Activated CD4-positive, alpha-beta memory T cell treated with anti-CD3 and anti-CD28 coated beads for 36 hours (primary cell): ENCODE data around the gene MYOD1. TPM values are rescaled to one million over a fixed set of nuclear protein-coding genes. Genes with fewer than 3 reads are reported as not detected.

Experiments used
- CTCF ChIA-PET: fragments of 350-600 bp; sonication (Branson Sonifier 250); formaldehyde crosslinking; loops from one replicate; lab custom pipeline; 2021; ENCODE audit warnings: antibody characterized with exemption, inconsistent platforms; lab: Charles Lee
- POLR2A ChIA-PET: fragments of 350-600 bp; sonication (Branson Sonifier 250); formaldehyde crosslinking; loops from one replicate; lab custom pipeline; 2021; ENCODE audit warnings: antibody characterized with exemption; lab: Charles Lee
- DNase-seq: peaks from one replicate; pipeline ENCODE4 v3.0.0-alpha.2; 2020
- H3K27ac Mint-ChIP-seq: one replicate; pipeline ENCODE4 v1.8.0; 2021; ENCODE audit warnings: mixed read lengths
- H3K27me3 Mint-ChIP-seq: one replicate; pipeline ENCODE4 v1.8.0; 2021; ENCODE audit warnings: mixed read lengths
- H3K36me3 Mint-ChIP-seq: one replicate; pipeline ENCODE4 v1.8.0; 2021; ENCODE audit warnings: mixed read lengths
- H3K4me1 Mint-ChIP-seq: one replicate; pipeline ENCODE4 v1.8.0; 2021; ENCODE audit warnings: low read depth, mixed read lengths
- H3K4me3 Mint-ChIP-seq: one replicate; pipeline ENCODE4 v1.8.0; 2021; ENCODE audit warnings: mild to moderate bottlenecking, mixed read lengths
- H3K9me3 Mint-ChIP-seq: one replicate; pipeline ENCODE4 v1.8.0; 2021; ENCODE audit warnings: mixed read lengths
- intact Hi-C: fragments of 100-400 bp; cut with micrococcal nuclease; formaldehyde crosslinking; loops from one replicate; pipeline ENCODE4 v1.15.1; 2023
- total RNA-seq, 2 experiments: library from RNA; stranded (reverse); gene quantifications; one replicate each; pipeline ENCODE4 v1.2.3, GENCODE V29; 2021

Gene MYOD1
- total RNA-seq, 2 experiments from 2014 or later: not detected

GRCh38 chr11:17713851-17714250 lies 5.5 kb upstream of the MYOD1 start:
- ChIA-PET POLR2A (no interaction called here), CTCF (no interaction called here)
- no peaks in the 10 kb centered on the region for H3K9me3 Mint-ChIP-seq
- H3K4me1 Mint-ChIP-seq: no peaks in the 10 kb centered on the region
- H3K27ac Mint-ChIP-seq: no peak overlapping the region
- no peaks in the 10 kb centered on the region for H3K36me3 Mint-ChIP-seq
- peaks cover 11% of the 10 kb centered on the region for H3K27me3 Mint-ChIP-seq
- H3K4me3 Mint-ChIP-seq: no peak overlapping the region
- DNase-seq: no peak
- intact Hi-C loops: no loop called here

- CTCF ChIA-PET: no interaction called here
- H3K9me3 Mint-ChIP-seq: no peaks in the 10 kb centered on the region
- POLR2A ChIA-PET: no interaction called here
- peaks cover 12% of the 10 kb centered on the region for H3K27me3 Mint-ChIP-seq
- no peaks in the 10 kb centered on the region for H3K4me1 Mint-ChIP-seq
- H3K27ac Mint-ChIP-seq: no peak overlapping the region
- no peak overlapping the region for H3K4me3 Mint-ChIP-seq
- no peak for DNase-seq
- H3K36me3 Mint-ChIP-seq: no peaks in the 10 kb centered on the region
- intact Hi-C loops: no loop called here
Measured at GRCh38 chr11:17714356-17714854, 5.0 kb upstream of the MYOD1 start.

- intact Hi-C loops: no loop called here
- DNase-seq: no peak
- no peaks in the 10 kb centered on the region for H3K36me3 Mint-ChIP-seq
- ChIA-PET POLR2A (no interaction called here), CTCF (interaction anchor here (0.8 kb wide), 1 partner anchor 16 kb away, joined by 5 read pairs; no protein-coding TSS in a partner anchor)
- no peaks in the 10 kb centered on the region for H3K4me1 Mint-ChIP-seq
- H3K9me3 Mint-ChIP-seq: no peaks in the 10 kb centered on the region
- H3K4me3 Mint-ChIP-seq: no peak overlapping the region
- H3K27ac Mint-ChIP-seq: no peak overlapping the region
- peaks cover 12% of the 10 kb centered on the region for H3K27me3 Mint-ChIP-seq
Measured at GRCh38 chr11:17714870-17715269, 4.5 kb upstream of the MYOD1 start.

- ChIA-PET POLR2A (no interaction called here), CTCF (interaction anchor here (0.6 to 0.8 kb wide), 2 partner anchors 14 to 52 kb away, joined by 3 read pairs; no protein-coding TSS in a partner anchor)
- no peaks in the 10 kb centered on the region for H3K36me3 Mint-ChIP-seq
- intact Hi-C loops: no loop called here
- no peaks in the 10 kb centered on the region for H3K4me1 Mint-ChIP-seq
- no peak overlapping the region for H3K4me3 Mint-ChIP-seq
- DNase-seq: no peak
- peaks cover 13% of the 10 kb centered on the region for H3K27me3 Mint-ChIP-seq
- no peaks in the 10 kb centered on the region for H3K9me3 Mint-ChIP-seq
- no peak overlapping the region for H3K27ac Mint-ChIP-seq
Measured at GRCh38 chr11:17716807-17717206, 2.6 kb upstream of the MYOD1 start.

GRCh38 chr11:17718015-17718414 lies 1.4 kb upstream of the MYOD1 start:
- intact Hi-C loops: no loop called here
- no peak for DNase-seq
- CTCF ChIA-PET: interaction anchor here (0.8 to 1.6 kb wide), 2 partner anchors 13 to 119 kb away, joined by 3 to 5 read pairs; no protein-coding TSS in a partner anchor
- Mint-ChIP-seq H3K9me3 (no peaks in the 10 kb centered on the region), H3K4me1 (no peaks in the 10 kb centered on the region), H3K27ac (no peak overlapping the region), H3K36me3 (no peaks in the 10 kb centered on the region), H3K4me3 (no peak overlapping the region), H3K27me3 (peaks cover 22% of the 10 kb centered on the region)
- POLR2A ChIA-PET: no interaction called here

- ChIA-PET CTCF (interaction anchor here (0.8 to 1.6 kb wide), 2 partner anchors 13 to 119 kb away, joined by 3 to 5 read pairs; no protein-coding TSS in a partner anchor), POLR2A (no interaction called here)
- Mint-ChIP-seq H3K4me1 (no peaks in the 10 kb centered on the region), H3K27ac (no peak overlapping the region), H3K9me3 (no peaks in the 10 kb centered on the region), H3K4me3 (no peak overlapping the region), H3K27me3 (peaks cover 25% of the 10 kb centered on the region), H3K36me3 (no peaks in the 10 kb centered on the region)
- intact Hi-C loops: no loop called here
- DNase-seq: no peak
Measured at GRCh38 chr11:17718510-17718962, 835 bp upstream of the MYOD1 start.

- POLR2A ChIA-PET: no interaction called here
- H3K4me3 Mint-ChIP-seq: no peak overlapping the region
- no peaks in the 10 kb centered on the region for H3K36me3 Mint-ChIP-seq
- DNase-seq: no peak
- H3K9me3 Mint-ChIP-seq: no peaks in the 10 kb centered on the region
- no peak overlapping the region for H3K27ac Mint-ChIP-seq
- H3K27me3 Mint-ChIP-seq: peaks cover 32% of the 10 kb centered on the region
- H3K4me1 Mint-ChIP-seq: no peaks in the 10 kb centered on the region
- CTCF ChIA-PET: interaction anchor here (1.2 to 1.3 kb wide), 2 partner anchors 11 to 119 kb away, joined by 3 to 4 read pairs; no protein-coding TSS in a partner anchor
- intact Hi-C loops: no loop called here
Measured at GRCh38 chr11:17719938-17720795, 796 bp downstream of the MYOD1 start.

GRCh38 chr11:17720796-17721171 lies 1.4 kb downstream of the MYOD1 start:
- no peak for DNase-seq
- no peak overlapping the region for H3K27ac Mint-ChIP-seq
- ChIA-PET CTCF (interaction anchor here (1.2 to 1.3 kb wide), 2 partner anchors 11 to 120 kb away, joined by 3 to 4 read pairs; no protein-coding TSS in a partner anchor), POLR2A (no interaction called here)
- intact Hi-C loops: no loop called here
- H3K36me3 Mint-ChIP-seq: no peaks in the 10 kb centered on the region
- no peaks in the 10 kb centered on the region for H3K4me1 Mint-ChIP-seq
- no peaks in the 10 kb centered on the region for H3K9me3 Mint-ChIP-seq
- peaks cover 32% of the 10 kb centered on the region for H3K27me3 Mint-ChIP-seq
- no peak overlapping the region for H3K4me3 Mint-ChIP-seq

- Mint-ChIP-seq H3K27ac (no peak overlapping the region), H3K4me3 (no peak overlapping the region), H3K27me3 (peaks cover 32% of the 10 kb centered on the region), H3K36me3 (no peaks in the 10 kb centered on the region), H3K9me3 (no peaks in the 10 kb centered on the region), H3K4me1 (no peaks in the 10 kb centered on the region)
- DNase-seq: no peak
- CTCF ChIA-PET: interaction anchor here (1.3 to 1.6 kb wide), 2 partner anchors 10 to 121 kb away, joined by 3 to 4 read pairs; no protein-coding TSS in a partner anchor
- POLR2A ChIA-PET: no interaction called here
- intact Hi-C loops: no loop called here
Measured at GRCh38 chr11:17721242-17721999, 2.0 kb downstream of the MYOD1 start.

GRCh38 chr11:17722000-17722643 lies 2.8 kb downstream of the MYOD1 start:
- CTCF ChIA-PET: interaction anchor here (1.6 kb wide), 1 partner anchor 9 kb away, joined by 4 read pairs; no protein-coding TSS in a partner anchor
- Mint-ChIP-seq H3K4me3 (no peak overlapping the region), H3K9me3 (no peaks in the 10 kb centered on the region), H3K27ac (no peak overlapping the region), H3K4me1 (no peaks in the 10 kb centered on the region), H3K27me3 (peaks cover 32% of the 10 kb centered on the region), H3K36me3 (no peaks in the 10 kb centered on the region)
- intact Hi-C loops: no loop called here
- DNase-seq: no peak
- POLR2A ChIA-PET: interaction anchor here (0.7 kb wide), 1 partner anchor 13 kb away, joined by 3 read pairs; no protein-coding TSS in a partner anchor

GRCh38 chr11:17724020-17724908 lies 4.9 kb downstream of the MYOD1 start:
- intact Hi-C loops: no loop called here
- H3K36me3 Mint-ChIP-seq: no peaks in the 10 kb centered on the region

More at GRCh38 chr11:17724020-17724908, 4.9 kb downstream of the MYOD1 start:
- DNase-seq: no peak
- Mint-ChIP-seq H3K9me3 (no peaks in the 10 kb centered on the region), H3K27me3 (peaks cover 37% of the 10 kb centered on the region), H3K27ac (no peak overlapping the region), H3K4me1 (no peaks in the 10 kb centered on the region), H3K4me3 (no peak overlapping the region)
- POLR2A ChIA-PET: no interaction called here
- CTCF ChIA-PET: no interaction called here
